ENCODE data around the gene CLIC6. TPM values are rescaled to one million over a fixed set of nuclear protein-coding genes. Genes with fewer than 3 reads are reported as not detected.
A peak's percentile ranks its signal among the peaks of the same experiment; 100 is the strongest.

Gene CLIC6
- total RNA-seq, 4 donors from 2014 or later = 0.49 to 3.0 (median 1.1) TPM

DNA sequence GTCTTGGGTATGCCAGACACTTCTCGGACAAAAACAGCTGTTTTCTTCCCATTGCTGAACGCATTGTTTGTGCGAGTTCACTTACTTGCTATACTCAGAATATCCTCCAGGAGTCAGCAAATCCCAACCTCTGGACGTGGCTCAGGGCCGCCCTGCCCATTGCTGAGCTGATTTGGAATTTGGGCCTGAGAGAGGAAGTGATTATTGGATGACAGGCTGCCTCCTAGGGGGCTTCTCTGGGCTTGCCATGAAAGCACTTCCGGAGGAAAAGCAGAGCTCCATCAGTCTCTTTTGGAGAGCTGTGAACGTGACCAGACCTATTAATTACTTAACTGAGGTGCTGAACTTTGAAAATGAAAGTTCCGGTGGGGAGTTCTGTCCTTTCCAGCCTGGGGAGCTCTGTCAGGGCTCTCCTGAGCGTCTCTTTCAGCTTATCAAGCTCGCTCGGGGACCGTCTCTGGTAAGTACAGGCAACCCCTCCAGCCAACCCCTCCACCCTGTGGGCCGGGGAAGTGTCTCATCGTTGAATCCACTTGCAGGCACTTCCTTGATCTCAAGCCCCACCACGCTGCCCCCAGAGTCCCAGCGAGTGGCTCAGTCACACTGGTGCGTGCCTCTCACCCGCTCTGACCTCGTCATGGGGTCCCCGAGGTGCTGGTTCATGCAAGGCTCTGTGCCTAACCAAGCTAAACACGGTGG lies 76.9 kb downstream of the CLIC6 start:
- intact Hi-C loops (cut with DNase I; ENCODE audit: low total_unique reads) = loop anchor here (1.0 to 10.0 kb wide), 7 partner anchors 49 to 1282 kb away; no protein-coding TSS in a partner anchor
- in situ Hi-C loops (cut with MboI; ENCODE audit: low sequenced_read_pairs in 4 of 4) = loop anchor here (5.0 to 25.0 kb wide), 8 partner anchors 139 to 1199 kb away; no protein-coding TSS in a partner anchor

DNA sequence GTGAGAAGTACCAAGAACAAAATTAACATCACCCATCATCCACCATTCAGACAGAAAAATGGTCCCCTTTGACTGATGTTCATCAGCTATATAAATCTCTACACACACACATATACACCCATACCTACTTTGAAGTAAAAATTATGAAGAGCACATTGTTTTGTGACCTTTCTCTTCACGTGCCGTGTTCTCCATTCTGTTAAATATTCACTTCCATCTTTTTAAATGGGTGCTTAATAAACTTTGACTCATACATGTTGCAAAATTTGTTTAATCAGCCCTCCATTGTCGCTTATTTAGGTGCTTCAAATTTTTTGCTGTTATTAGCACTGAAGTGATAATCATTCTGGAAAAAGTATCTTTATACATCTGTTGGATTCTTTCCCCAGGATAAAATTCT lies 80.1 kb downstream of the CLIC6 start:
- TF ChIP-seq, protein P1, sequence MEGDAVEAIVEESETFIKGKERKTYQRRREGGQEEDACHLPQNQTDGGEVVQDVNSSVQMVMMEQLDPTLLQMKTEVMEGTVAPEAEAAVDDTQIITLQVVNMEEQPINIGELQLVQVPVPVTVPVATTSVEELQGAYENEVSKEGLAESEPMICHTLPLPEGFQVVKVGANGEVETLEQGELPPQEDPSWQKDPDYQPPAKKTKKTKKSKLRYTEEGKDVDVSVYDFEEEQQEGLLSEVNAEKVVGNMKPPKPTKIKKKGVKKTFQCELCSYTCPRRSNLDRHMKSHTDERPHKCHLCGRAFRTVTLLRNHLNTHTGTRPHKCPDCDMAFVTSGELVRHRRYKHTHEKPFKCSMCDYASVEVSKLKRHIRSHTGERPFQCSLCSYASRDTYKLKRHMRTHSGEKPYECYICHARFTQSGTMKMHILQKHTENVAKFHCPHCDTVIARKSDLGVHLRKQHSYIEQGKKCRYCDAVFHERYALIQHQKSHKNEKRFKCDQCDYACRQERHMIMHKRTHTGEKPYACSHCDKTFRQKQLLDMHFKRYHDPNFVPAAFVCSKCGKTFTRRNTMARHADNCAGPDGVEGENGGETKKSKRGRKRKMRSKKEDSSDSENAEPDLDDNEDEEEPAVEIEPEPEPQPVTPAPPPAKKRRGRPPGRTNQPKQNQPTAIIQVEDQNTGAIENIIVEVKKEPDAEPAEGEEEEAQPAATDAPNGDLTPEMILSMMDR (IDR thresholded peaks at IDR 0.05 in 4 of 5, conservative IDR thresholded peaks at IDR 0.05 in 1 of 5) = no peak
- Histone ChIP-seq H3K9me3 (no peaks in the 10 kb centered on the region), H3K27me3 (no peaks in the 10 kb centered on the region), H3K4me3 (no peak overlapping the region), H3K36me3 (no peaks in the 10 kb centered on the region), H3K4me1 (peaks cover 5 to 15% of the 10 kb centered on the region in 2 donors), H3K27ac (no peak overlapping the region)
- intact Hi-C loops (cut with DNase I; ENCODE audit: low total_unique reads) (loop anchor here (5.0 to 10.0 kb wide), 2 partner anchors 866 to 1278 kb away; no protein-coding TSS in a partner anchor), in situ Hi-C loops (cut with MboI; ENCODE audit: low sequenced_read_pairs in 4 of 4) (loop anchor here (5.0 to 25.0 kb wide), 8 partner anchors 136 to 1196 kb away; no protein-coding TSS in a partner anchor)
- no peak for DNase-seq
- no peak for ATAC-seq

More for the DNA sequence above, 76.9 kb downstream of the CLIC6 start:
- ATAC-seq (peak; percentile 87 to 90), DNase-seq (peak; percentile 48 to 61)
- no peaks in the 10 kb centered on the region for H3K27me3 ChIP-seq
- H3K4me3 ChIP-seq = peak overlapping the region in 1 of 4 donors; percentile 36
- no peaks in the 10 kb centered on the region for H3K9me3 ChIP-seq
- no peak for TF ChIP-seq POLR2A (IDR thresholded peaks at IDR 0.05)
- TF ChIP-seq, protein P1 (IDR thresholded peaks at IDR 0.05 in 4 of 5, conservative IDR thresholded peaks at IDR 0.05 in 1 of 5) = peak; percentile 80 to 91 (median 88)
- no peaks in the 10 kb centered on the region for H3K36me3 ChIP-seq
- H3K4me1 ChIP-seq = peaks cover 5 to 17% of the 10 kb centered on the region in 2 donors
- H3K27ac ChIP-seq = peak overlapping the region in 1 of 4 donors; percentile 55

- Histone ChIP-seq H3K27ac (no peak overlapping the region), H3K36me3 (no peaks in the 10 kb centered on the region), H3K4me1 (peaks cover 0 to 6% of the 10 kb centered on the region in 2 donors), H3K4me3 (no peak overlapping the region), H3K9me3 (no peaks in the 10 kb centered on the region), H3K27me3 (no peaks in the 10 kb centered on the region)
- TF ChIP-seq, protein P1 (IDR thresholded peaks at IDR 0.05 in 4 of 5, conservative IDR thresholded peaks at IDR 0.05 in 1 of 5) = no peak
- no peak for TF ChIP-seq POLR2A (IDR thresholded peaks at IDR 0.05)
- no peak for ATAC-seq
- DNase-seq = no peak
- in situ Hi-C loops (cut with MboI; ENCODE audit: low sequenced_read_pairs in 4 of 4) (loop anchor here in 1 of 4 donors (25.0 kb wide), 1 partner anchor 282 kb away; the partner anchor contains the start of gene RUNX1), intact Hi-C loops (cut with DNase I; ENCODE audit: low total_unique reads) (no loop called here)
Measured at GRCh38 chr21:34754690-34755647, 86.2 kb downstream of the CLIC6 start.

DNA sequence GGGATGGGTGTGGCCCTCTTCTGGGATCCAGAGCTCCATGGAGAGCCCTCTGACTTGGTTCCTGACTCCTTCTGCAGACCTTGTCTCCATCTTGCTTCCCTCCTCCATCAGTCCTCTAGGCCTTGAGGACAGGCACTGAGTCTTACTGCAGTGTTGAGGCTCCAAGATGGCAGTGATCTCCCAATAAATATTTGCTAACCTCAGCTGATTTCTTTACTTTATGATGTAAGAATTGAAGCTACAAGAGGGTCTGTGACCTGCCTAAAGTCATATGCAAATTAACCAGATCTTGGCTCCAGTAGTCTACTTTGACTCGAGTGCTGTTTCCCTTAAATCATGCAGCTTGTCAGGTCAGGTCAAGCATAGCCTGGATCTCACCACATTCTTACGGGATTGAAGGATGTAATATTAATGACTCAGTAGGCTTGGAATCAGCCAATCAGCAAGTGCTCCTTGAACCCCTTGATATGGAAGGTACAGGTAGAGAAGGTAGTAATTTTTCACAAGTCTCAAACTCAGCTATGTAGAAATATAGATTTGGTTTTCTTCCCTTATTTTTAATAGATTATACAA lies 93.0 kb downstream of the CLIC6 start:
- no peaks in the 10 kb centered on the region for H3K4me1 ChIP-seq
- H3K36me3 ChIP-seq = no peaks in the 10 kb centered on the region
- no peak overlapping the region for H3K4me3 ChIP-seq
- intact Hi-C loops (cut with DNase I; ENCODE audit: low total_unique reads) = no loop called here
- H3K27ac ChIP-seq = no peak overlapping the region
- no peak for ATAC-seq
- in situ Hi-C loops (cut with MboI; ENCODE audit: low sequenced_read_pairs in 4 of 4) = loop anchor here in 1 of 4 donors (25.0 kb wide), 1 partner anchor 275 kb away; the partner anchor contains the start of gene RUNX1
- H3K27me3 ChIP-seq = no peaks in the 10 kb centered on the region
- no peaks in the 10 kb centered on the region for H3K9me3 ChIP-seq
- TF ChIP-seq, protein P1 (IDR thresholded peaks at IDR 0.05 in 4 of 5, conservative IDR thresholded peaks at IDR 0.05 in 1 of 5) = no peak
- TF ChIP-seq POLR2A (IDR thresholded peaks at IDR 0.05) = no peak
- DNase-seq = no peak

All from gastrocnemius medialis (tissue), 4 donors.